H1 (cell line): ENCODE results near the gene NUDT3. TPM values are rescaled to one million over a fixed set of nuclear protein-coding genes. Genes with fewer than 3 reads are reported as not detected.
A peak's percentile ranks its signal among the peaks of the same experiment; 100 is the strongest.

ENCODE experiments used
- CTCF ChIA-PET: fragments of 300-600 bp; sonication (Branson Sonifier 250); formaldehyde crosslinking; loops from one replicate; lab custom pipeline; 2021; ENCODE audit not compliant: partially characterized antibody; lab: Charles Lee
- POLR2A ChIA-PET: fragments of 300-600 bp; sonication (Branson Sonifier 250); formaldehyde crosslinking; loops from one replicate; lab custom pipeline; 2021; ENCODE audit warnings: inconsistent platforms; ENCODE audit not compliant: partially characterized antibody; lab: Charles Lee
- DNase-seq, 2 experiments: peaks; one replicate each; pipeline versions ENCODE4 v3.0.0 to v3.0.0-alpha.2; 2010 to 2022; ENCODE audit warnings: low spot score in 2 of 2, low read depth in 1 of 2, mixed read lengths in 1 of 2
- FAIRE-seq: peaks from 2 replicates; lab custom pipeline; 2011; peaks lifted over from hg19 to GRCh38; lab: Jason Lieb, UNC
- H2AFZ ChIP-seq: 2 replicates; pipeline ENCODE4 v1.8.1; 2012; ENCODE audit warnings: low read length, inconsistent platforms
- H2AK5ac ChIP-seq: 2 replicates; pipeline ENCODE4 v1.6.1; 2013; ENCODE audit warnings: low read depth, low read length
- H2BK120ac ChIP-seq: replicated peaks from 2 replicates; pipeline ENCODE3; 2013; ENCODE audit warnings: low read depth, low read length, inconsistent platforms
- H2BK12ac ChIP-seq: 2 replicates; pipeline ENCODE4 v1.6.1; 2013; ENCODE audit warnings: low read depth, low read length
- H2BK15ac ChIP-seq: 2 replicates; pipeline ENCODE4 v1.6.1; 2013; ENCODE audit warnings: low read length
- H2BK20ac ChIP-seq: 2 replicates; pipeline ENCODE4 v1.6.1; 2013; ENCODE audit warnings: low read length
- H2BK5ac ChIP-seq: 2 replicates; pipeline ENCODE4 v1.6.1; 2013; ENCODE audit warnings: low read depth, low read length
- H3K14ac ChIP-seq: 2 replicates; pipeline ENCODE4 v1.6.1; 2013; ENCODE audit warnings: inconsistent platforms; ENCODE audit not compliant: insufficient read length
- H3K18ac ChIP-seq: 2 replicates; pipeline ENCODE4 v1.6.1; 2013; ENCODE audit warnings: low read length; ENCODE audit errors: extremely low read depth
- H3K23ac ChIP-seq: 2 replicates; pipeline ENCODE4 v1.6.1; 2013; ENCODE audit warnings: inconsistent platforms; ENCODE audit not compliant: insufficient read length
- H3K23me2 ChIP-seq: 2 replicates; pipeline ENCODE4 v1.6.1; 2013; ENCODE audit warnings: low read depth, low read length
- H3K27ac ChIP-seq: 2 replicates; pipeline ENCODE4 v1.6.1; 2011; ENCODE audit warnings: low read depth, low read length, inconsistent platforms
- H3K27me3 ChIP-seq, 4 experiments: replicated peaks in 1 of 4; 1 replicate in 1 of 4; 2 replicates in 3 of 4; pipeline versions ENCODE4 v1.6.1 to v1.8.1; 2011 to 2013; ENCODE audit warnings: low read length in 3 of 4, mild to moderate bottlenecking in 3 of 4, inconsistent platforms in 2 of 4, mixed read lengths in 2 of 4, moderate library complexity in 1 of 4; ENCODE audit not compliant: control insufficient read depth in 3 of 4, insufficient read depth in 3 of 4; ENCODE audit errors: extremely low read depth in 1 of 4
- H3K36me3 ChIP-seq, 4 experiments: 2 replicates each; pipeline versions ENCODE4 v1.6.1 to v1.8.1; 2011 to 2013; ENCODE audit warnings: mild to moderate bottlenecking in 4 of 4, low read length in 3 of 4, moderate library complexity in 2 of 4, control low read depth in 1 of 4, inconsistent platforms in 1 of 4; ENCODE audit not compliant: insufficient read depth in 4 of 4, control insufficient read depth in 2 of 4
- H3K4ac ChIP-seq: replicated peaks from 2 replicates; pipeline ENCODE3; 2013; ENCODE audit warnings: low read length, low read depth, mixed read lengths, inconsistent platforms; ENCODE audit not compliant: insufficient read length
- H3K4me1 ChIP-seq, 4 experiments: replicated peaks in 1 of 4; 1 replicate in 1 of 4; 2 replicates in 3 of 4; pipeline versions ENCODE4 v1.6.1 to v1.8.1; 2011 to 2013; ENCODE audit warnings: low read length in 3 of 4, inconsistent platforms in 2 of 4, mixed read lengths in 1 of 4; ENCODE audit not compliant: insufficient read depth in 4 of 4, control insufficient read depth in 3 of 4
- H3K4me2 ChIP-seq, 2 experiments: 2 replicates each; pipeline versions ENCODE4 v1.6.1 to v1.8.1; 2011 to 2013; ENCODE audit warnings: low read depth in 2 of 2, low read length in 2 of 2, control low read depth in 1 of 2, inconsistent platforms in 1 of 2, mild to moderate bottlenecking in 1 of 2; ENCODE audit not compliant: insufficient read depth in 1 of 2
- H3K4me3 ChIP-seq, 4 experiments: fragments of 200-600, 300-600 bp in 1 of 4; sonication (generic), shearing (Covaris generic), sonication (Bioruptor Twin) in 1 of 4; 2 replicates each; pipeline versions ENCODE4 v1.5.1 to v1.8.1; 2011 to 2016; ENCODE audit warnings: low read length in 4 of 4, low read depth in 3 of 4, control low read depth in 2 of 4, inconsistent platforms in 2 of 4, mild to moderate bottlenecking in 2 of 4, mixed read lengths in 1 of 4, moderate library complexity in 1 of 4; ENCODE audit not compliant: insufficient read depth in 2 of 4; ENCODE audit errors: extremely low read depth in 1 of 4
- H3K56ac ChIP-seq: replicated peaks from 2 replicates; pipeline ENCODE3; 2013; ENCODE audit warnings: low read depth, mild to moderate bottlenecking, mixed read lengths, low read length, inconsistent platforms; ENCODE audit not compliant: insufficient read length
- H3K79me1 ChIP-seq: 2 replicates; pipeline ENCODE4 v1.6.1; 2013; ENCODE audit warnings: low read depth, low read length, control low read depth
- H3K79me2 ChIP-seq, 2 experiments: 2 replicates each; pipeline versions ENCODE4 v1.6.1 to v1.8.1; 2012 to 2013; ENCODE audit warnings: low read length in 2 of 2, mild to moderate bottlenecking in 2 of 2, inconsistent platforms in 1 of 2; ENCODE audit not compliant: insufficient read depth in 2 of 2, control insufficient read depth in 1 of 2
- H3K9ac ChIP-seq, 4 experiments: replicated peaks in 1 of 4; 1 replicate in 1 of 4; 2 replicates in 3 of 4; pipeline versions ENCODE4 v1.6.1 to v1.8.1; 2011 to 2013; ENCODE audit warnings: low read depth in 3 of 4, low read length in 3 of 4, control low read depth in 2 of 4, mild to moderate bottlenecking in 2 of 4, moderate library complexity in 2 of 4, inconsistent platforms in 1 of 4; ENCODE audit errors: extremely low read depth in 1 of 4
- H3K9me3 ChIP-seq, 2 experiments: 2 replicates each; pipeline versions ENCODE4 v1.6.1 to v1.8.1; 2012 to 2013; ENCODE audit warnings: mild to moderate bottlenecking in 2 of 2, moderate library complexity in 2 of 2, control low read depth in 1 of 2, inconsistent platforms in 1 of 2, low read depth in 1 of 2, low read length in 1 of 2, mixed read lengths in 1 of 2; ENCODE audit not compliant: insufficient read depth in 2 of 2
- H4K20me1 ChIP-seq, 2 experiments: replicated peaks in 1 of 2; 2 replicates each; pipeline versions ENCODE3 to v1.8.1; 2011 to 2013; ENCODE audit warnings: inconsistent platforms in 2 of 2, low read length in 2 of 2, mild to moderate bottlenecking in 1 of 2; ENCODE audit not compliant: insufficient read depth in 2 of 2, control insufficient read depth in 1 of 2
- H4K5ac ChIP-seq: 2 replicates; pipeline ENCODE4 v1.6.1; 2013; ENCODE audit warnings: low read length, low read depth, mixed read lengths, inconsistent platforms; ENCODE audit not compliant: insufficient read length
- H4K8ac ChIP-seq: 2 replicates; pipeline ENCODE4 v1.8.0; 2013; ENCODE audit warnings: mild to moderate bottlenecking, moderate library complexity, low read length, inconsistent platforms; ENCODE audit not compliant: insufficient read depth; ENCODE audit errors: extremely low read depth
- H4K91ac ChIP-seq: replicated peaks from 2 replicates; pipeline ENCODE3; 2013; ENCODE audit warnings: low read length, mixed read lengths, inconsistent platforms; ENCODE audit not compliant: insufficient read length
- BRCA1 ChIP-seq: IDR thresholded peaks from 2 replicates; pipeline ENCODE4 v1.6.1; 2012; ENCODE audit warnings: low read depth, low read length, improper control_type of control experiment
- GTF2F1 ChIP-seq: IDR thresholded peaks from 2 replicates; pipeline ENCODE4 v1.6.1; 2012; ENCODE audit warnings: low read depth, low read length, improper control_type of control experiment, borderline replicate concordance
- JUND ChIP-seq: IDR thresholded peaks from 2 replicates; pipeline ENCODE4 v1.6.1; 2011; ENCODE audit warnings: mild to moderate bottlenecking, improper control_type of control experiment, low read length
- POLR2AphosphoS5 ChIP-seq: IDR thresholded peaks from 2 replicates; pipeline ENCODE4 v1.6.1; 2011; ENCODE audit warnings: low read depth, low read length
- RNF2 ChIP-seq: fragments of 200-900, 300-1000 bp; sonication (generic); IDR thresholded peaks from 2 replicates; pipeline ENCODE4 v1.7.1; 2016; ENCODE audit warnings: borderline replicate concordance, low read depth, mild to moderate bottlenecking, antibody characterized with exemption, low read length; ENCODE audit not compliant: poor library complexity, severe bottlenecking; ENCODE audit errors: missing control alignments
- SP1 ChIP-seq: IDR thresholded peaks from 2 replicates; pipeline ENCODE4 v1.6.1; 2011; ENCODE audit warnings: low read depth, low read length
- SP2 ChIP-seq: IDR thresholded peaks from 2 replicates; pipeline ENCODE4 v1.6.1; 2012; ENCODE audit warnings: mild to moderate bottlenecking, low read length, inconsistent platforms
- SRF ChIP-seq: IDR thresholded peaks from 2 replicates; pipeline ENCODE4 v1.6.1; 2011; ENCODE audit warnings: mild to moderate bottlenecking, low read depth, low read length, moderate library complexity
- WGBS, 2 experiments: shearing (Covaris generic) in 1 of 2; methylation state at CpG; one replicate each; pipeline versions ENCODE4 v1.1.6 to v1.1.7; 2013 to 2015; ENCODE audit warnings: low lambda C conversion rate in 2 of 2, mixed read lengths in 2 of 2, inconsistent platforms in 1 of 2, low coverage in 1 of 2, missing lambda C conversion rate in 1 of 2; ENCODE audit not compliant: insufficient replicate concordance in 2 of 2, insufficient coverage in 1 of 2, insufficient read length in 1 of 2; ENCODE audit errors: extremely low coverage in 1 of 2, missing lambda C conversion rate in 1 of 2; 5-methylcytosine and 5-hydroxymethylcytosine counted together
- polyA plus RNA-seq, 7 experiments: library from polyadenylated mRNA; depleted of rRNA in 3 of 7; stranded (reverse) in 5 of 7; unstranded in 2 of 7; fragments of >200 nt in 5 of 7; fragments of 200-250 nt in 2 of 7; gene quantifications; 1 replicate in 5 of 7; 2 replicates in 1 of 7; 4 replicates in 1 of 7; pipeline versions ENCODE4 v1.2.1 to v1.2.3, GENCODE V29; 2011 to 2013; ENCODE audit warnings: missing spikeins in 2 of 7, mixed read lengths in 2 of 7
- total RNA-seq: library from RNA; stranded (reverse); fragmentation: NEBNext Ultra II Directional; extraction: Animal tissue kit (Norgen Biotek cat#: 25700); gene quantifications from 2 replicates; pipeline ENCODE4 v1.2.1, GENCODE V29; 2021

NUDT3 gene
- total and polyA plus RNA-seq, 2 of the 8 experiments (the other 6 are each of a cell fraction or from before 2014, with no cell fraction given): 14.1 to 36.9 TPM

DNA sequence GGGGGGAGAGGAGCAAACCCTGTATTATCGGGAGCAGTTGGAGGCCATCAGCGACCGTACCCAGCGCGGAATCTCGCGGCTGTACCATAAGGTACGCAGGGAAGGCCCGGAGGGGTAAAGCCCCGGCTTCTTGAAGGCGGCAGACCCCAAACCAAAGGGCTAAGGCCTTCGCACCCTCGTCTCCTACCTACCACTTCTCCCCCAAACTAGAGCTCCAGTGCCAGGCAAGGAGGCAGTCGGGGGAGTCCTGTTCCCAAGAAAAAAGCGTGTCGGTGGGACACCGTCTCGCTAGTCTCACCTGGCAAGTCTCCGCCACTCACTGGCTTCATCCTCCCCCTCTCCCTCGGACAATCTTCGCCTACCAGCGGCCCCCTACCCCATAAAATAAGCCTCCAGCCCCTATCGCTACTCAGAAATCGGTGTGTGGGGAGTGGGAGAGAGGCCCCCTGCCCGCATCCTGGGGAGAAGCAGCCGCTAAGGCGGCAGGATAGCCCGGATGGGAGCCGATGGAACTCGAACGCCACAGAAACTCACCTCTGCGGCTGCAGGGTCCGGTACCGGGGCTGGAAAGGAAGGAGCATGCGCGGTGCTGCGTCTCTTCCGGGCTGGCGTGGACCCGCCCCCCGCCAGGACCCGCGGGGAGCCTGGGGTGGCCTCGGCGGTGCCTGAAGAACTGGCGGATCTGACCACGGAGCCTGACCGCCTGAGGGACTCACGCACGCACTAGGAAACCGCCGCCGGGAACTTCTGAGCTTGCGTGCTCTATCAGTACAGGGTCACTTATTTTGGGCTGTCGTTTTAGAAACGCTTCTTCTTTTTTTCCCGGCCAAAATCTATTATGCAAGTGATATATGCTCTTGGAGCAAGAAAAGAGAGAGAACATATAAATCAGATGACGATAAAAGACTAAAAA is 33.3 kb upstream of the NUDT3 start, which contains the start of gene RPS10:
Gene RPS10, minus strand, starts transcription at position 572 of the 913 bp plus-strand sequence. CDS start 848 bp downstream, outside the sequence.
- Histone ChIP-seq H4K8ac (peak within 1 kb of the TSS; percentile 98), H3K36me3 (peaks cover 28 to 46% (median 38%) of the 10 kb centered on the region in 4 experiments), H4K91ac (peak within 1 kb of the TSS; percentile 95), H3K4me2 (peak within 1 kb of the TSS; percentile 84 to 95), H4K5ac (peak within 1 kb of the TSS; percentile 68), H2BK20ac (no peak within 1 kb of the TSS), H3K4me3 (peak within 1 kb of the TSS; percentile 91 to 99 (median 95)), H2BK12ac (0 out of 2 replicates have a peak within 1 kb of the TSS, but pooled peaks have one; percentile 84), H2BK15ac (no peak within 1 kb of the TSS), H3K9ac (peak within 1 kb of the TSS; percentile 96 to 100 (median 99)), H3K4me1 (peaks cover 0 to 11% (median 4%) of the 10 kb centered on the region in 4 experiments; a peak in 5 of 7 replicates), H2BK5ac (peak within 1 kb of the TSS; percentile 92), H2BK120ac (no peak within 1 kb of the TSS), H3K56ac (peak within 1 kb of the TSS; percentile 91), H3K79me2 (peaks cover 3 to 40% of the 10 kb centered on the region in 2 experiments), H2AFZ (no peak within 1 kb of the TSS), H3K4ac (peak within 1 kb of the TSS; percentile 87), H3K18ac (peak within 1 kb of the TSS; percentile 96), H3K14ac (no peak within 1 kb of the TSS), H3K79me1 (no peaks in the 10 kb centered on the region), H3K27me3 (no peaks in the 10 kb centered on the region), H3K27ac (peak within 1 kb of the TSS; percentile 92), H4K20me1 (peaks cover 6 to 8% of the 10 kb centered on the region in 2 experiments), H3K9me3 (peaks cover under 1 to 1% of the 10 kb centered on the region in 2 experiments; a peak in 3 of 4 replicates), H3K23me2 (peaks cover 5% of the 10 kb centered on the region; the same call in 1 of the 2 replicates), H2AK5ac (peak within 1 kb of the TSS; percentile 97), H3K23ac (no peak within 1 kb of the TSS)
- ChIA-PET POLR2A (interaction anchor here (0.6 to 11.4 kb wide), 49 partner anchors 10 to 1340 kb away, joined by 3 to 256 read pairs (median 5); partner anchors contain the start of genes ANKS1A, BLTP3A, HMGA1 and SMIM29), CTCF (interaction anchor here (0.6 to 1.8 kb wide), 7 partner anchors 11 to 176 kb away, joined by 3 to 4 read pairs (median 4); no protein-coding TSS in a partner anchor)
- 3% methylated on average over 52 of the region's 58 CpGs; no CpG with 5 or more reads in 1 of the 2 experiments for WGBS, 2 experiments
- DNase-seq (peak; percentile 75 to 97), FAIRE-seq (no peak)
- TF ChIP-seq SRF: no peak
- TF ChIP-seq SP1: 0 out of 2 replicates have a peak, but pooled peaks have one; percentile 11
- TF ChIP-seq RNF2: no peak
- no peak for TF ChIP-seq JUND
- no peak for TF ChIP-seq BRCA1
- TF ChIP-seq POLR2AphosphoS5: peak; percentile 97
- TF ChIP-seq SP2: no peak
- TF ChIP-seq GTF2F1: peak; percentile 88; the same call in 1 of the 2 replicates
